Stimulated activated CD4-positive, alpha-beta T cell treated with anti-CD3 and anti-CD28 coated beads, TNF-alpha, amount 100 ng/mL, for 48 hours (primary cell): ENCODE measurements around the gene ELAC2.

Experiments
- DNase-seq, 3 donors: peaks; one replicate each; pipeline ENCODE4 v3.0.0-alpha.2; 2020; ENCODE audit warnings: low read depth in 3 of 3

ELAC2 gene

GRCh38 chr17:13016881-13017654 is 759 bp downstream of the ELAC2 start:
- DNase-seq = peak in 1 of 3 donors; percentile 26

- no peak for DNase-seq
Measured at GRCh38 chr17:13014801-13015200, 3.0 kb downstream of the ELAC2 start.

DNA sequence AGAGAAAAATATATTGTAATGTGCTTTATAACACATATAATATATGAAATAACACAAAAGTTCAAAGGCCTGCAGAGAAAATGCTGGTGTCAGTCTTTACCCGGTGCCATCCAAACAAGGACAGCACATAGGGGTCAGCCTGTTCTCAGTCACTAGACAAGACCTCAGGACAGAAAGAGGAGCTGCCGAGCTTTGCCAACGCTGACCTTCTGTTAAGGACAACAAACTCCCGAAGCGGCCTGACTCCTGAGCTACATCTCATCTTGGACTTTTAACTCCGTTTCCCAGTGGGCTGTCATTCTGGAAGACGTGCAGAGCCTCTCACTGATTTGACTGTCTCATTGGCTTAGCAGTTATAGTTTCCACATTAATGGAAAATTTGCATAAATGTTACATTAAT is 6.9 kb downstream of the ELAC2 start:
- no peak for DNase-seq

DNA sequence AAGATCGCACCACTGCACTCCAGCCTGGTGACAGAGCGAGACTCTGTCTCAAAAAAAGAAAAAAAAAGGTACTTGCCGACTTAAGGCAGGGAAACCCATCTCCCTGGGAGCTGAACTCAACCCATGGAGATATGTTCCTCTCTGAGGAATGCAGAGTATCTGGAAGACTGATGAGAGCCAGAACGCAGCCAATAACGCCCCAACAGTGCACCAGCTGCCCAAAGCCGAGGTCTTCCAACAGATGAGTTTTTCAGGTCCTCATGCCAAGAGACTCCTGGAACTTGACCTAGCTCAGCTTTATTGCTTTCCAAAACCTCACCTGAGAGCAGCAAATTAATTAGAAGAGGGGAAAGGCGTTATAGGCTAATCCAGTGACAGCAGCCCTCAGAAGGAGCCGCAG is 9.4 kb downstream of the ELAC2 start:
- DNase-seq = no peak

DNA sequence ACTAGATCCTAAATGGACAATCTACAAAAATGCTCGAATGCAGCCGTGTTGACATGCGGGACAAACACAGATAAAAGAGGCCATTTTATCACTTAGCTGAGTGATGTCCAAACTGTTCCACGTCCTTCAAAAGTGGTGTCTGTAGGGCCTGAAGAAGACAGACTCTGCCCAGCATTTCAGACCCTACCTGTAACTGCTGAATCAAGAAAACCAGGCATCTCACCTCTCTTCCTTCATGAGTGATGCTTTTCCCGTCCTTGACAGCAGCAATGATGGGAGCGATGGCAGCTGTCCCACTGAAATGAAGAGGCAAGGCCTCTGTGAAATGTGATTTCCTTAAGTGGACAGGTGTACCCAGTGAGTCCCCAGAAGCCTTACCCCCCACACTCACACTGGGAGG is 12.3 kb downstream of the ELAC2 start:
- DNase-seq = no peak

DNA sequence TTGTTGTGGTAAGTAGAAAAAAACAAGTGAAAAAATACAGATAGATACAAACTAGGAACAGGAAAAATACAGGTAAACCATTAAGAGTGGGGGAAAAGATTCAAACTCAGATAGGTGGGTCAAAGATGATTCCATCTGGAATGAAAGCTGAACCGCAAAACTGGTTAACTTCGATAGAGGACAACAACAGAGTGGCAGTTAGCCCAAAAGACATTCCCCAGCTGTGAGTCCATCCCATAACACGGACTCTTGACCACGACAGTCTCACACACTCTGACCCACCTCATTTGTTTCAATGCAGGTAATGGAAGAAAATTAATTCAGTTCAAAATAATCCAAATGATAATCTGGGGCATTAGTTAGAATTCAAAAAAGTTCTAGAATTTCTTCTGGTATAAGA is 13.5 kb downstream of the ELAC2 start:
- DNase-seq = no peak

DNA sequence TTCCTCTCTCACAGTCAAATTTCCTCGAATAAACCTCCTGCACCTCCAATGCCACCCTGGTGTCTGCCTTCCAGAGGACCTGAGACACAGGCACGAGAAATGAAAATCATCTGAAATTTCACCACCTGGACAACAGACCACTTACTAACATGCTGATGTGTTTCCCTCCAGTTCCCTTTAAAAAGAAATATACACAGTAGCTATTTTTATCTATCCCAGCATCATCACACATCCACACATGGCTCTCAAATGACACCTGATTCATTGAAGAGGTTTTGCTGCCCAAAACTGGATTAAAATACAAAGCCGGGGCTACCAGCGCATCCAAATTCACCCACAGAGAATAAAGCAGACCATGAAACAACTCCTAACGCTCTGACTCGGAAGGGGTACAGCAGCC is 13.9 kb downstream of the ELAC2 start:
- no peak for DNase-seq

DNA sequence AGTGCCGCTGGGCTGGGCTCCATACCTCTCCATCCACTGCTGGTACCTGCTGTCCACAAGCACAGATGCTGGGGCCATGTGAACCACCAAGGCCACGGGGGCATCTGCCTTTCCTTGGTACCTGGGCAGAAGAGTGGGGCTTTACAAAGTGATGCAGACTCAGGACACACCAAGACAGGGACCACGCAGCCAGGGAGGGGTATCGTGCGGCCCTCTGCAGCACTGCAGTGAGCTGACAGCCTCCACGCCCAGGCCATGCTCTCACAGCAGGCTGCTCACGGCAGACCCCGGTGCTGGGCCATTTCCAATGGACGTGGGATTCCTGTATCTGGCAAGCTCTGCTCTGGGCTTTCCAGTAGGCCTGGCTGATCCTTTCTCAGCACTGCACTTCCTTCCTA is 14.4 kb downstream of the ELAC2 start:
- no peak for DNase-seq

DNA sequence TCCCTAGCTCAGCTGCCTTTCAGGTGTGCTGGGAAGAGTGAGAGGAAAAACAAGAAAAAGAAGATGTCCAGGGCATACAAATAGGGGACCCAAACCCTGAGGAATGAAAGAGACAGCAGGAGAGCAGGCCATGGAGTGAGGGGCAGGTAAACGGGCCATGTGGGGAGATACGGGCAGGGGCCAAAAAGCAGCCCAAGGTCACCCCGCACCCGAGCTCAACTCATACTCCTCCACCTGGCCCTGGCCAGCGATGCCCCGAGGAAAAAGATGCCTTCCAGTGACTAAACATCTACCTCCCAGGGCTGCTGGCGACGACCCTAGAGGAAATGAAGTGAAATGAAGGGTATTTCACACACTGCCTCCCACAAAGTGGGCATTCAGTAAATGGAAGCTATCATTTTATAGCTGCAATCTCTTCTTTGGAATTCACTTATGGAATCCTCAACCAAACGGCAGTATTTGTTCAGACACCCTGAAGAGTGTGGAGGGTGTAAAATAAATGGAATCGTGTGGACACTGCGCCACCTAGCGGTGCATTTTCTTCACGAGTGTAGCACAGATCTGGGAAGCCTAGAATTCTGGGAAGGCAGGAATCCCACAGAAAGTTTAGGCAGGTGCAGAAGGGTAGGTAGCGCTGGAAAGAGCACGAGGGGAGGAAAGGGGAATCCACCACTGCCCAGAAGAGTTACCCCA is 14.9 kb downstream of the ELAC2 start:
- peak in 1 of 3 donors; percentile 38 for DNase-seq

DNA sequence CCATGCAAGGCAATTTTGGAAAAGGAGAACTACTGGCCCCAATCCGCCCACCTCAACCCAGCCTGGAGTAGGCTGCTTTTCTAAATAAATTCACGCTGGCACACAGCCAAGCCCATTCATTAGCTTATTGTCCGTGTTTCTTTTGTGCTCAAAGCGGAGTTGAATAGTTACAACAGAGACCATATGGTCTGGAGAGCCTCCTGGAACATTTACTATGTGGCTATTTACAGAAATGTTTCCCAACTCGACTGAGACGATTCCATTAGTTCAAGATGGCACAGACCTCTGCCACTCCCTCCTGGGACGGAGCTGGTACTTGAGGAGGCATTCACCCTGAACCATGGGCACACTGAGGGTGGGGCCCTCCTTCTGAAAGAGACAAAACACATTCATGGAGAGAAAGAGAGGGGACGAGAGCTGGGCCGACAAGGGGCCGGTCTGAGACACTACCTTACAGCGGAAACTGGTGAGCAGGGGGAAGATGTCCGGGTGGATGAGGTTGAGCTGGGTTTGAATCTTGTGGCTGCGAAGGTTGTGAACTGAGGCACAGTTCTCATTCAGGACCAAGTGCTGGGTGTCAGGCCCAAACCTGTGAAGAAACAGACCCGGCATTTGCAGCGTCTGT is 15.7 kb downstream of the ELAC2 start:
- DNase-seq = no peak

GRCh38 chr17:13000561-13000960 is 17.3 kb downstream of the ELAC2 start:
- DNase-seq = no peak

DNA sequence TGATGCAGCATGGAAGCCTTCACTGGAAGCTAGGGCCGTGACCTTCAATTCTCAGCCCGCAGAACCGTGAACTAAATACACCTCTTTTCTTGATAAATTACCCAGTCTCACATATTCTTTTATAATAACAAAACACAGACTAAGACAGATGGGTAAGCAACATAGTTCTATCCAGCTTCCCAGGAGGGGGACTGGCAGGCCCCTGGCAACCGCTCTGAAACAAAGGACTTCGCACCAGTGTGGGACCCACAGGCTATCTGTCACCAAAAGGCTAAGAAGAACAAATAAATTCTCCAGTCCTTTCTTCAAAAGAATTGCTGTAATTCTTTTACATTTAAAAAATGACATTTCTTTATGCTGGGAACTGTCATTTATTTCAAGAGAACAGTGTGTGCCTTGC is 19.0 kb downstream of the ELAC2 start:
- DNase-seq = no peak

DNA sequence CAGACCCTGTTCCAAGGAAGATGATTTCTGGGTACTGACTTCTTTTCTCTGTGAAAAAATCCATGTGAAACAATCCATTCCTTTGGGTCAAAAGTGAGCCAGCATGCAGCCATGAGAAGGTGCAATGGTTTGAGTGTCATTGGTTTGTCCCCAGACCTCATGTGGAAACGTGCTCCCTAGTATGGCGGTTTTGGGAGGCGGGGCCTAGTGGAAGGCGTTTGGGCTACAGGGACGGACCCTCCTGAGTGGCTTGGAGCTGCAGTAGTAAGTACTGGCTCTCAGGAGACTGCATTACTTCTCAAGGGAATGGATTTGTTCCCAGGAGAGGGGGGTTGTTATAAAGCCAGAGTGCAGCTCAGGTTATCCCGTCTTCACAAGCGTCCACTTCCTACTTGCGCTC is 19.4 kb downstream of the ELAC2 start:
- no peak for DNase-seq

DNA sequence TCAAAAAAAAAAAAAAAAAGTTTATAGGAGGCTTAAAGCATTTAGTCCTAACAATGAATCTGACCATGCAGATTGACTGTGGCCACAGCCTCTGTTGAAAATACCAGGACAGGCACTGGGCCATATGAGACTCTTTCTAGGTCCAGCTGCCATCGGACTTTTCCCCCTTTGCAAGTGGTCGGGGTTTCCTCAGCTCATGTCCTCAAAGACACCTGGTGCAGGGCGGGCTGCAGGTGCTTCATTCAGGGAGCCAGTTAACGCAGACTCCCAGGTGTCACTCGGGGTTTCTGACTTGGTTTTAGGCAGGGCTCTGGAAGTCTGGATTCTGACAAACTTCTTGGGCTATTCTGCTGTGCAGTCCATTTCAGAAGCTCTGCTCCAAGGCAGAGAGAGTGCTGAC is 20.9 kb downstream of the ELAC2 start:
- DNase-seq = no peak

DNA sequence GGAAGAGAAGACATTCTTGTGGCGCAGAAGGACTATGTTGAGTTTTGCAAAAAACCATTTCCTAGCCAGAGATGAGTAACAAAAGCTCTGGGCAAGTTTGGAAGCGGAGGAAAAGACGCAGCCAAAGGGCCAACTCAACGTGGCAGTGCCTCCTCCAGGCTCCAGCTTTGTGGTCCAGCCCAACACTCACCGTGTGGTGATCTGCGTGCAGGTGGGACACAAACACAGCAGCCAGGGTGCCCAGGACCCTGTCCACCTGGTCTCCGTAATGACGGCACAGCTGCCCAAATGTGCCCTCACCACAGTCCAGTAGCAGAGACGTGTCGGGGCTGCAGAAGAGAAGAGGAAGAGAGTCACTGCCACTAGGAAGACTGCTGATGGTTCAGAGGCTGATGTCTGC is 21.5 kb downstream of the ELAC2 start:
- DNase-seq = no peak

GRCh38 chr17:12995896-12996295 is 21.9 kb downstream of the ELAC2 start:
- no peak for DNase-seq

DNA sequence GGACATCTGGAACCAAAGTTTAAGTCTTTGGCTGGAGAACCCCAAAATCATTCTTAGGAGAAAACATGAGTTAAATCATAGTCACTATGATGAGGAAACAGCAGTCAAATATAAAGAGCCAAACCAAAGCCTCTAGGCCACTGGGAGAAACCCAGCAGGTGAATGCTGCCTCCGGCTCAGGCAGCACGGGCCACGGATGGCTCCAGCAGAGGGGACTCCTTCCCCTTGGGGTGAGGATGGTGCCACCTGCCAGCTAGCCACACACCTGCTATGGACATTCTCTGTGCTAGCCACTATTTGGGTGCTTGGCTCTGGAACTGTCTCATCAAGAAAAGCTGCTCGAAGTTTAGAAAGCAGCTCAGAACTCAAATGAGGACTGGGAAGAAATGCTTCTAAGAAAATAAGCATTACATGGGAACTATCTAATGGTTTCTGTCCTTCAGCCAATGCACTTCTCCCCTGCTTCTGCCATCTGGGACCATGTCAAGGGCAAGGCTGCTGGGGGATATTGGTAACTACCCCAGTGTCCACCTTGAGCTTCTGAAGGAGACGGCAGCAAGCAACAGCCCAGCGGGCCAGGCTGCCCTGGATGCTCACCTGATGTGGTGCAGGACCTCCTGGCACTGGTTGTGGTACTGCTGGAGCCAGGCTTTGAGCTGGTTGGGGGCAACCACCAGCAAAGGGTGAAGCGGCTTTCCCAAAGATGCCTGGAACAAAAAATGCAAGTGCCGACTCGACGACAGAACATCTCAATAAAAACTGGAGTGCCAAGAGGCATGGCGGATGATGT is 22.5 kb downstream of the ELAC2 start:
- no peak for DNase-seq

- DNase-seq = no peak
Measured at GRCh38 chr17:12994341-12995074, 23.3 kb downstream of the ELAC2 start.

GRCh38 chr17:12993631-12994030 is 24.2 kb downstream of the ELAC2 start:
- no peak for DNase-seq

GRCh38 chr17:12992676-12993075 is 25.2 kb downstream of the ELAC2 start:
- DNase-seq = no peak

DNA sequence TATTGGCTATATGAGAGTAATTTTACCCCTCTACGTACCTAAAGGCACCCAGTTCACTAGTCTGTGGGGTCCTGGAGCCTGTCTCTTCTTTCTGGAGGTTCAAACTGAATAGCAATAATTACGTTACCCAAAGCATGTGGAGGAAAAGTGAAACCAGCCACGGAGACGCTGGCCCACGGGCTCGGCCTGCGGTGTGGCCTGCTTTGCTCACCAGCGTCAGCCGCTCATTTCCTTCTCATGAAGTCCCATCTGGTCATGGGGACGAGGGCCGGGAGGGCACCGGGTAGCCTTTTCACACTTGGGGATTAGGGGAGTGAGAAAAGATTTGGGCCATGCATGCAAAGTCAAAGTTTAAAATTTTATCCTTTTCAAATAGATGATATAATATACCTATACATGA is 26.9 kb downstream of the ELAC2 start:
- DNase-seq = no peak
